Measurements from ENCODE around the gene PLEKHG4. TPM values are rescaled to one million over a fixed set of nuclear protein-coding genes. Genes with fewer than 3 reads are reported as not detected.

Gene PLEKHG4
- total RNA-seq, 1 experiment from 2014 or later, result 13.9 TPM

DNA sequence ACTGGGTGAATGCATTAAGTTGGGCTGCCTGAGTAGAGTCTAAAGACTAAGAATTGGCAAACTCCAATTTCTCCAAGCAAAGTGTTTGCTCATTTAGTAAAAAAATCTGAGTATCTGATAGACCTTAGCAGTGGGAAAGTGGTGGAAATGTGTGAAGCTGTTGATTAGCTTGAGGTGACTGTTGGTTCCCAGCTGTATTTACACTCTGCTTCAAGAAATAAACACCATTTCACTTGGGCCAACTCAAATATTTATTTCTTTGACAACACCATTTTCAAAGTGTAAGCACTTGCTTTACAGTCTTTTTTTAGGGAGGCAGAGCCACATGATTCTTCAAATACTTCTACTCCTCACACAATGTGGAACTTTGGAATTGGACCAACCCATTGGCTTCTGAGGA is 38.5 kb downstream of the PLEKHG4 start:
- DNase-seq, result no peak
- Mint-ChIP-seq H3K9me3 (no peaks in the 10 kb centered on the region), H3K27me3 (ENCODE audit: low read depth) (peaks cover 45% of the 10 kb centered on the region), H3K4me1 (peaks cover 0 to 5% of the 10 kb centered on the region in 2 experiments; a peak in 3 of 4 replicates), H3K4me3 (no peak overlapping the region), H3K27ac (no peak overlapping the region), H3K36me3 (ENCODE audit: insufficient read depth in 1 of 3, low read depth in 3 of 3) (no peaks in the 10 kb centered on the region)
- Histone ChIP-seq H2BK15ac (ENCODE audit: low read depth, low read length) (no peak overlapping the region), H3K27me3 (ENCODE audit: insufficient read depth, low read length) (no peaks in the 10 kb centered on the region), H4K5ac (ENCODE audit: insufficient read length, low read depth, low read length) (no peak overlapping the region), H3K56ac (ENCODE audit: insufficient read length, low read depth, low read length) (no peak overlapping the region), H2AK5ac (ENCODE audit: insufficient read length, low read length) (no peak overlapping the region), H2AFZ (ENCODE audit: low read length) (no peak overlapping the region), H2BK120ac (ENCODE audit: low read depth, low read length, poor library complexity, severe bottlenecking) (no peak overlapping the region), H2BK12ac (ENCODE audit: insufficient read length, low read depth, low read length) (no peak overlapping the region), H2BK20ac (ENCODE audit: low read depth, low read length, poor library complexity, severe bottlenecking) (no peak overlapping the region), H3K79me2 (ENCODE audit: insufficient read depth, low read length) (no peaks in the 10 kb centered on the region), H3K14ac (ENCODE audit: insufficient read depth, low read length) (no peak overlapping the region), H4K20me1 (ENCODE audit: control insufficient read depth, insufficient read depth, insufficient read length) (no peaks in the 10 kb centered on the region), H4K8ac (replicated peaks; ENCODE audit: insufficient read length, low read depth, low read length) (no peak overlapping the region), H3K4me2 (ENCODE audit: insufficient read depth, insufficient read length, low read length) (no peak overlapping the region), H2BK5ac (ENCODE audit: insufficient read length, low read length) (no peak overlapping the region), H3K9me3 (ENCODE audit: control insufficient read depth, low read depth, low read length) (no peaks in the 10 kb centered on the region), H3T11ph (ENCODE audit: low read length) (no peak overlapping the region), H3K9ac (ENCODE audit: extremely low read depth, insufficient read length, low read length) (no peak overlapping the region), H3K27ac (ENCODE audit: insufficient read length, low read depth, low read length) (no peak overlapping the region), H3K4ac (ENCODE audit: low read depth, low read length) (no peak overlapping the region), H3K79me1 (ENCODE audit: insufficient read depth, low read depth, low read length, poor library complexity, severe bottlenecking) (no peaks in the 10 kb centered on the region), H3K23me2 (ENCODE audit: insufficient read length, low read depth, low read length, poor library complexity, severe bottlenecking) (no peaks in the 10 kb centered on the region), H3K23ac (ENCODE audit: insufficient read length, low read depth, low read length) (no peak overlapping the region), H3K4me1 (ENCODE audit: insufficient read depth, low read length) (no peaks in the 10 kb centered on the region), H4K91ac (ENCODE audit: insufficient read length, low read depth, low read length) (no peak overlapping the region), H3K18ac (ENCODE audit: insufficient read length, low read depth, low read length) (no peak overlapping the region)
- TF ChIP-seq, protein P1, sequence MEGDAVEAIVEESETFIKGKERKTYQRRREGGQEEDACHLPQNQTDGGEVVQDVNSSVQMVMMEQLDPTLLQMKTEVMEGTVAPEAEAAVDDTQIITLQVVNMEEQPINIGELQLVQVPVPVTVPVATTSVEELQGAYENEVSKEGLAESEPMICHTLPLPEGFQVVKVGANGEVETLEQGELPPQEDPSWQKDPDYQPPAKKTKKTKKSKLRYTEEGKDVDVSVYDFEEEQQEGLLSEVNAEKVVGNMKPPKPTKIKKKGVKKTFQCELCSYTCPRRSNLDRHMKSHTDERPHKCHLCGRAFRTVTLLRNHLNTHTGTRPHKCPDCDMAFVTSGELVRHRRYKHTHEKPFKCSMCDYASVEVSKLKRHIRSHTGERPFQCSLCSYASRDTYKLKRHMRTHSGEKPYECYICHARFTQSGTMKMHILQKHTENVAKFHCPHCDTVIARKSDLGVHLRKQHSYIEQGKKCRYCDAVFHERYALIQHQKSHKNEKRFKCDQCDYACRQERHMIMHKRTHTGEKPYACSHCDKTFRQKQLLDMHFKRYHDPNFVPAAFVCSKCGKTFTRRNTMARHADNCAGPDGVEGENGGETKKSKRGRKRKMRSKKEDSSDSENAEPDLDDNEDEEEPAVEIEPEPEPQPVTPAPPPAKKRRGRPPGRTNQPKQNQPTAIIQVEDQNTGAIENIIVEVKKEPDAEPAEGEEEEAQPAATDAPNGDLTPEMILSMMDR (conservative IDR thresholded peaks at IDR 0.05), result no peak

Data from H9 (cell line).